Liver (tissue), 9 donors: ENCODE data around the gene NGB. TPM values are rescaled to one million over a fixed set of nuclear protein-coding genes. Genes with fewer than 3 reads are reported as not detected.

Experiments
- DNase-seq: peaks from one replicate; pipeline ENCODE4 v3.0.0-alpha.2; 2017; ENCODE audit warnings: low spot score
- H3K27ac ChIP-seq, 2 donors: one replicate each; pipeline ENCODE4 v1.7.0; 2013; ENCODE audit warnings: inconsistent platforms in 2 of 2, low read length in 2 of 2, control low read depth in 1 of 2, low read depth in 1 of 2, mild to moderate bottlenecking in 1 of 2
- H3K27me3 ChIP-seq, 4 donors: one replicate each; pipeline versions ENCODE4 v1.6.1 to v1.7.0; 2013; ENCODE audit warnings: low read length in 3 of 4, inconsistent platforms in 1 of 4, mild to moderate bottlenecking in 1 of 4, moderate library complexity in 1 of 4; ENCODE audit not compliant: control insufficient read depth in 4 of 4, insufficient read depth in 4 of 4
- H3K36me3 ChIP-seq, 4 donors: one replicate each; pipeline versions ENCODE4 v1.6.1 to v1.7.0; 2013; ENCODE audit warnings: low read length in 3 of 4, mild to moderate bottlenecking in 3 of 4, low read depth in 1 of 4, moderate library complexity in 1 of 4; ENCODE audit not compliant: control insufficient read depth in 4 of 4, insufficient read depth in 3 of 4
- H3K4me1 ChIP-seq, 4 donors: one replicate each; pipeline versions ENCODE4 v1.6.1 to v1.7.0; 2013; ENCODE audit warnings: low read length in 3 of 4, mild to moderate bottlenecking in 3 of 4, moderate library complexity in 1 of 4; ENCODE audit not compliant: control insufficient read depth in 4 of 4, insufficient read depth in 4 of 4
- H3K4me3 ChIP-seq, 3 donors: one replicate each; pipeline versions ENCODE4 v1.6.1 to v1.7.0; 2013; ENCODE audit warnings: low read length in 3 of 3, control low read depth in 1 of 3, low read depth in 1 of 3, mild to moderate bottlenecking in 1 of 3
- H3K9ac ChIP-seq, 2 donors: one replicate each; pipeline ENCODE4 v1.7.0; 2013; ENCODE audit warnings: low read length in 2 of 2, mild to moderate bottlenecking in 2 of 2, moderate library complexity in 2 of 2, control low read depth in 1 of 2, low read depth in 1 of 2
- H3K9me3 ChIP-seq, 4 donors: one replicate each; pipeline versions ENCODE4 v1.6.1 to v1.7.0; 2013; ENCODE audit warnings: low read length in 3 of 4; ENCODE audit not compliant: control insufficient read depth in 4 of 4
- ATF3 ChIP-seq: IDR thresholded peaks from 2 replicates; pipeline ENCODE4 v1.6.1; 2016; ENCODE audit warnings: antibody characterized with exemption
- CTCF ChIP-seq: fragments of 150-350 bp; IDR thresholded peaks from 2 replicates; pipeline ENCODE4 v1.5.1; 2017; ENCODE audit warnings: improper control_type of control experiment, low read depth, low read length; ENCODE audit not compliant: missing input control
- EGR1 ChIP-seq, 2 donors: IDR thresholded peaks; 2 replicates each; pipeline ENCODE4 v1.6.1; 2016 to 2018; ENCODE audit warnings: antibody characterized with exemption in 2 of 2, low read depth in 2 of 2
- FOXA1 ChIP-seq: IDR thresholded peaks from 2 replicates; pipeline ENCODE4 v1.6.1; 2016; ENCODE audit warnings: antibody characterized with exemption
- FOXA2 ChIP-seq: IDR thresholded peaks from 2 replicates; pipeline ENCODE4 v1.6.1; 2016; ENCODE audit warnings: antibody characterized with exemption
- GABPA ChIP-seq, 2 donors: IDR thresholded peaks in 1 of 2; conservative IDR thresholded peaks in 1 of 2; 2 replicates each; pipeline ENCODE4 v1.6.1; 2016; ENCODE audit warnings: antibody characterized with exemption in 2 of 2, mild to moderate bottlenecking in 1 of 2, moderate library complexity in 1 of 2
- HNF4A ChIP-seq, 2 donors: conservative IDR thresholded peaks; 2 replicates each; pipeline ENCODE4 v1.6.1; 2016; ENCODE audit warnings: antibody characterized with exemption in 2 of 2, mild to moderate bottlenecking in 2 of 2
- HNF4G ChIP-seq: IDR thresholded peaks from 2 replicates; pipeline ENCODE4 v1.6.1; 2016; ENCODE audit warnings: antibody characterized with exemption
- JUND ChIP-seq, 2 donors: IDR thresholded peaks; 2 replicates each; pipeline ENCODE4 v1.6.1; 2016; ENCODE audit warnings: antibody characterized with exemption in 2 of 2
- NR2F2 ChIP-seq: IDR thresholded peaks from 2 replicates; pipeline ENCODE4 v1.6.1; 2016; ENCODE audit warnings: antibody characterized with exemption
- RAD21 ChIP-seq, 2 donors: IDR thresholded peaks; 2 replicates each; pipeline ENCODE4 v1.6.1; 2016; ENCODE audit warnings: antibody characterized with exemption in 2 of 2, mild to moderate bottlenecking in 2 of 2
- RXRA ChIP-seq, 2 donors: IDR thresholded peaks; 2 replicates each; pipeline ENCODE4 v1.6.1; 2017 to 2018; ENCODE audit warnings: antibody characterized with exemption in 2 of 2, mild to moderate bottlenecking in 1 of 2
- SP1 ChIP-seq: IDR thresholded peaks from 2 replicates; pipeline ENCODE4 v1.6.1; 2018; ENCODE audit warnings: antibody characterized with exemption, mild to moderate bottlenecking
- TAF1 ChIP-seq: conservative IDR thresholded peaks from 2 replicates; pipeline ENCODE4 v1.6.1; 2016; ENCODE audit warnings: antibody characterized with exemption, mild to moderate bottlenecking
- YY1 ChIP-seq: IDR thresholded peaks from 2 replicates; pipeline ENCODE4 v1.6.1; 2016; ENCODE audit warnings: antibody characterized with exemption, mild to moderate bottlenecking
- WGBS: extraction: QIAGEN DNeasy Blood & Tissue Kit; methylation state at CpG from one replicate; pipeline ENCODE4 v1.1.7; 2013; 5-methylcytosine and 5-hydroxymethylcytosine counted together
- polyA plus RNA-seq, 2 donors: library from polyadenylated mRNA; stranded (reverse) in 1 of 2; unstranded in 1 of 2; fragments of 200-250 nt in 1 of 2; fragments of >200 nt in 1 of 2; fragmentation: Nextera tagmentation in 1 of 2; extraction: Ambion mirVana in 1 of 2; gene quantifications; one replicate each; pipeline versions ENCODE4 v1.2.1 to v1.2.3, GENCODE V29; 2013 to 2015
- total RNA-seq, 2 donors: library from RNA; depleted of rRNA; stranded (reverse); fragments of >200 nt; gene quantifications; one replicate each; pipeline ENCODE4 v1.2.3, GENCODE V29; 2014
- donor health status: healthy.
- donor health status: healthy.
- donor health status: healthy.
- donor health status: healthy.
- donor health status: healthy.

NGB gene
- total and polyA plus RNA-seq, 4 donors, result not detected

GRCh38 chr14:77278461-77279230, 7.6 kb upstream of the NGB start (continued):
- no peak for TF ChIP-seq GABPA (IDR thresholded peaks at IDR 0.05 in 1 of 2, conservative IDR thresholded peaks at IDR 0.05 in 1 of 2)
- TF ChIP-seq ATF3, result no peak
- TF ChIP-seq FOXA2, result no peak
- no peak for TF ChIP-seq NR2F2
- TF ChIP-seq HNF4G, result no peak
- TF ChIP-seq EGR1 (IDR thresholded peaks at IDR 0.05; ENCODE audit: low read depth in 2 of 2), result no peak
- no peak for TF ChIP-seq SP1
- TF ChIP-seq RAD21 (IDR thresholded peaks at IDR 0.05), result no peak
- TF ChIP-seq YY1, result no peak
- no peak for TF ChIP-seq CTCF

GRCh38 chr14:77276959-77277358, 6.0 kb upstream of the NGB start:
- Histone ChIP-seq H3K27me3 (no peaks in the 10 kb centered on the region), H3K9me3 (no peaks in the 10 kb centered on the region), H3K27ac (no peak overlapping the region), H3K4me3 (no peak overlapping the region), H3K9ac (no peak overlapping the region), H3K4me1 (no peaks in the 10 kb centered on the region), H3K36me3 (peaks cover 0 to 36% (median 8%) of the 10 kb centered on the region in 4 donors)
- no peak for TF ChIP-seq SP1
- TF ChIP-seq RAD21 (IDR thresholded peaks at IDR 0.05), result no peak
- TF ChIP-seq JUND (IDR thresholded peaks at IDR 0.05), result no peak
- TF ChIP-seq HNF4A (conservative IDR thresholded peaks at IDR 0.05), result no peak
- TF ChIP-seq EGR1 (IDR thresholded peaks at IDR 0.05; ENCODE audit: low read depth in 2 of 2), result no peak
- no peak for TF ChIP-seq RXRA (IDR thresholded peaks at IDR 0.05)
- no peak for TF ChIP-seq CTCF
- no peak for TF ChIP-seq HNF4G
- TF ChIP-seq YY1, result no peak
- TF ChIP-seq FOXA1, result no peak
- no peak for TF ChIP-seq TAF1
- TF ChIP-seq ATF3, result no peak
- no peak for TF ChIP-seq GABPA (IDR thresholded peaks at IDR 0.05 in 1 of 2, conservative IDR thresholded peaks at IDR 0.05 in 1 of 2)
- no peak for DNase-seq
- 98% methylated on average over 12 of the region's 12 CpGs for WGBS
